ENCODE results near the gene DOC2B. TPM values are rescaled to one million over a fixed set of nuclear protein-coding genes. Genes with fewer than 3 reads are reported as not detected.

The DOC2B gene
- total and polyA plus RNA-seq, 5 donors from 2014 or later = not detected

GRCh38 chr17:155576-155975 lies 25.9 kb downstream of the DOC2B start:
- no peaks in the 10 kb centered on the region for H3K36me3 Mint-ChIP-seq
- Histone ChIP-seq H3K4me1 (ENCODE audit: control insufficient read depth, insufficient read depth, low read length, poor library complexity, severe bottlenecking) (no peaks in the 10 kb centered on the region), H3K4me3 (ENCODE audit: low read depth, low read length) (no peak overlapping the region), H3K9me3 (ENCODE audit: control insufficient read depth in 2 of 2, low read length in 2 of 2) (no peaks in the 10 kb centered on the region), H3K36me3 (ENCODE audit: control insufficient read depth, insufficient read depth, low read length) (no peaks in the 10 kb centered on the region), H3K27ac (ENCODE audit: insufficient read depth, low read length, poor library complexity, severe bottlenecking) (no peak overlapping the region), H3K27me3 (ENCODE audit: control insufficient read depth, insufficient read depth, low read length) (no peaks in the 10 kb centered on the region)
- H3K9me3 Mint-ChIP-seq = no peaks in the 10 kb centered on the region
- no peak overlapping the region for H3K27ac Mint-ChIP-seq
- H3K4me1 Mint-ChIP-seq = no peaks in the 10 kb centered on the region
- no peak overlapping the region for H3K4me3 Mint-ChIP-seq
- DNase-seq (no peak), ATAC-seq (ENCODE audit: low read depth in 2 of 2) (no peak)
- H3K27me3 Mint-ChIP-seq = no peaks in the 10 kb centered on the region

- no peak for ATAC-seq (ENCODE audit: low read depth in 2 of 2)
- Histone ChIP-seq H3K4me3 (ENCODE audit: low read depth, low read length) (no peak overlapping the region), H3K36me3 (ENCODE audit: control insufficient read depth, insufficient read depth, low read length) (no peaks in the 10 kb centered on the region), H3K27ac (ENCODE audit: insufficient read depth, low read length, poor library complexity, severe bottlenecking) (no peak overlapping the region), H3K9me3 (ENCODE audit: control insufficient read depth in 2 of 2, low read length in 2 of 2) (no peaks in the 10 kb centered on the region), H3K27me3 (ENCODE audit: control insufficient read depth, insufficient read depth, low read length) (no peaks in the 10 kb centered on the region), H3K4me1 (ENCODE audit: control insufficient read depth, insufficient read depth, low read length, poor library complexity, severe bottlenecking) (no peaks in the 10 kb centered on the region)
- Mint-ChIP-seq H3K4me3 (no peak overlapping the region), H3K9me3 (no peaks in the 10 kb centered on the region), H3K27me3 (no peaks in the 10 kb centered on the region), H3K4me1 (no peaks in the 10 kb centered on the region), H3K27ac (peak overlapping the region in 1 of 3 donors; percentile 10), H3K36me3 (no peaks in the 10 kb centered on the region)
- DNase-seq = no peak
Observed at GRCh38 chr17:153851-154250, 27.6 kb downstream of the DOC2B start.

DNA sequence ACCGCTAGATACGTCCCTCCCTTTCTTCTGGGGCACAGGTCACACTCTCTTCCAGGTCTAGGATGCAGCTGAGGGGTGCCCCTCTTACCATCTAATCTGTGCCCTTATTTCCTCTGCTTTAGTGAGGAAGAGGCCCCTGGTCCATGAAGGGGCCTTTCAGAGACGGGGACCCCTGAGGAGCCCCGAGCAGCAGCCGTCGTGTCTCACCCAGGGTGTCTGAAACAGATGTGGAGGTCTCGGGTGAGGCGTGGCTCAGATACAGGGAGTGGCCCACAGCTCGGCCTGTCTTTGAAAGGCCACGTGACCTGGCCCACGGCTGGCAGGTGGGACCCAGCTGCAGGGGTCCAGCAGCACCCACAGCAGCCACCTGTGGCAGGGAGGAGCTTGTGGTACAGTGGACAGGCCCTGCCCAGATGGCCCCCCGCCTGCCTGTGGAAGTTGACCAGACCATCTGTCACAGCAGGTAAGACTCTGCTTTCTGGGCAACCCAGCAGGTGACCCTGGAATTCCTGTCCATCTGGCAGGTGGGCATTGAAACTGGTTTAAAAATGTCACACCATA lies 28.5 kb downstream of the DOC2B start:
- H3K9me3 Mint-ChIP-seq = no peaks in the 10 kb centered on the region
- no peaks in the 10 kb centered on the region for H3K4me1 Mint-ChIP-seq
- ATAC-seq (ENCODE audit: low read depth in 2 of 2) = no peak
- H3K27me3 Mint-ChIP-seq = no peaks in the 10 kb centered on the region
- no peaks in the 10 kb centered on the region for H3K36me3 ChIP-seq (ENCODE audit: control insufficient read depth, insufficient read depth, low read length)
- DNase-seq = no peak
- no peak overlapping the region for H3K27ac Mint-ChIP-seq
- no peak overlapping the region for H3K4me3 ChIP-seq (ENCODE audit: low read depth, low read length)
- no peaks in the 10 kb centered on the region for H3K36me3 Mint-ChIP-seq
- no peak overlapping the region for H3K4me3 Mint-ChIP-seq
- H3K27ac ChIP-seq (ENCODE audit: insufficient read depth, low read length, poor library complexity, severe bottlenecking) = no peak overlapping the region
- H3K4me1 ChIP-seq (ENCODE audit: control insufficient read depth, insufficient read depth, low read length, poor library complexity, severe bottlenecking) = no peaks in the 10 kb centered on the region
- no peaks in the 10 kb centered on the region for H3K9me3 ChIP-seq (ENCODE audit: control insufficient read depth in 2 of 2, low read length in 2 of 2)
- no peaks in the 10 kb centered on the region for H3K27me3 ChIP-seq (ENCODE audit: control insufficient read depth, insufficient read depth, low read length)

DNA sequence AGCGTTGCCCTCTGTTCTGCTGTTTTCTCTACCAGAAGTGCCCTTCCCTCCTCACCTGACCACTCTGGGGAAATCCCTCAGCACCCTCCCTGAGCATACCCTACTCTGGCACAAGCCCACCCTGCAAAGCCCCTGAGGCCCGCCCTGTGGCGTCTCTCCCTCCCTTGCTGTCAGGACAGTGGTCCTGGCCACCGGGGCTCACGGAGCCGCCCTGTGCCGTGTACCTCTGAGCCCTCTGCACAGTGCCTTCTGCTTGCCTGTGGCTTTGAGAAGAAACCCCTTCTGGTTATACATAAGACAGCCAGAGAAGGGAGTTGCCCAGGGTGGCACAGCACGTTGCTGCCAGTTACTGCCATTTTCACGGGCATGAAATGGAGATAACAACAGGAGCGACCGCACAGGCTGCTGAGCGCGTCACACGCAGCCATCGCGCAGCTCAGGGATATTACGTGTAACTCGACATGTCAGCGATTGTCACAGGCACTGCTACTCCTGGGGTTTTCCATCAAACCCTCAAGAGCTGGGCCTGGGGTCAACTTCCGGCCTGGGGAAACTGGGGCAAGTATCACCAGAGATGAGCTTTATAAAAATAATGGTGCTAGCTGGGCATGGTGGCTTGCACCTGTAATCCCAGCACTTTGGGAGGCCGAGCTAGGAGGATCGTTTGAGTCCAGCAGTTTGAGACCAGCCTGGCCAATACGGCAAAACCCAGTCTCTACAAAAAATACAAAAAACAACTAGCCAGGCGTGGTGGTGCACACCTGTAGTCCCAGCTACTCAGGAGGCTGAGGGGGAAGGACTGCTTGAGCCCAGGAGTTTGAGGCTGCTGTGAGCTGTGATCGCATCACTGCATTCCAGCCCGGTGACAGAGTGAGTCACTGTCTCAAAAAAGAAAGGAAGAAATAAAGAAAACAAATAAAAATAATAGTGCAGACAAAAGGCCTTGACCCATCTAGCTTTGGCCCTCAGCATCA lies 29.3 kb downstream of the DOC2B start:
- Mint-ChIP-seq H3K27me3 (no peaks in the 10 kb centered on the region), H3K36me3 (no peaks in the 10 kb centered on the region), H3K9me3 (no peaks in the 10 kb centered on the region), H3K4me1 (no peaks in the 10 kb centered on the region), H3K27ac (no peak overlapping the region), H3K4me3 (no peak overlapping the region)
- DNase-seq (no peak), ATAC-seq (ENCODE audit: low read depth in 2 of 2) (no peak)
- Histone ChIP-seq H3K27me3 (ENCODE audit: control insufficient read depth, insufficient read depth, low read length) (no peaks in the 10 kb centered on the region), H3K4me1 (ENCODE audit: control insufficient read depth, insufficient read depth, low read length, poor library complexity, severe bottlenecking) (no peaks in the 10 kb centered on the region), H3K27ac (ENCODE audit: insufficient read depth, low read length, poor library complexity, severe bottlenecking) (no peak overlapping the region), H3K4me3 (ENCODE audit: low read depth, low read length) (no peak overlapping the region), H3K36me3 (ENCODE audit: control insufficient read depth, insufficient read depth, low read length) (no peaks in the 10 kb centered on the region), H3K9me3 (ENCODE audit: control insufficient read depth in 2 of 2, low read length in 2 of 2) (no peaks in the 10 kb centered on the region)

- ATAC-seq (ENCODE audit: low read depth in 2 of 2) (no peak), DNase-seq (no peak)
- H3K4me1 ChIP-seq (ENCODE audit: control insufficient read depth, insufficient read depth, low read length, poor library complexity, severe bottlenecking) = no peaks in the 10 kb centered on the region
- Mint-ChIP-seq H3K27ac (no peak overlapping the region), H3K36me3 (no peaks in the 10 kb centered on the region), H3K4me1 (no peaks in the 10 kb centered on the region), H3K27me3 (no peaks in the 10 kb centered on the region), H3K9me3 (no peaks in the 10 kb centered on the region), H3K4me3 (no peak overlapping the region)
- no peak overlapping the region for H3K27ac ChIP-seq (ENCODE audit: insufficient read depth, low read length, poor library complexity, severe bottlenecking)
- no peaks in the 10 kb centered on the region for H3K27me3 ChIP-seq (ENCODE audit: control insufficient read depth, insufficient read depth, low read length)
- no peaks in the 10 kb centered on the region for H3K36me3 ChIP-seq (ENCODE audit: control insufficient read depth, insufficient read depth, low read length)
- no peaks in the 10 kb centered on the region for H3K9me3 ChIP-seq (ENCODE audit: control insufficient read depth in 2 of 2, low read length in 2 of 2)
- no peak overlapping the region for H3K4me3 ChIP-seq (ENCODE audit: low read depth, low read length)
Observed at GRCh38 chr17:151004-151403, 30.4 kb downstream of the DOC2B start.

GRCh38 chr17:149897-150584 lies 31.4 kb downstream of the DOC2B start:
- no peaks in the 10 kb centered on the region for H3K36me3 Mint-ChIP-seq
- H3K9me3 ChIP-seq (ENCODE audit: control insufficient read depth in 2 of 2, low read length in 2 of 2) = no peaks in the 10 kb centered on the region
- ATAC-seq (ENCODE audit: low read depth in 2 of 2) (no peak), DNase-seq (no peak)
- no peak overlapping the region for H3K27ac ChIP-seq (ENCODE audit: insufficient read depth, low read length, poor library complexity, severe bottlenecking)
- no peaks in the 10 kb centered on the region for H3K4me1 ChIP-seq (ENCODE audit: control insufficient read depth, insufficient read depth, low read length, poor library complexity, severe bottlenecking)
- H3K4me3 Mint-ChIP-seq = no peak overlapping the region
- H3K4me3 ChIP-seq (ENCODE audit: low read depth, low read length) = no peak overlapping the region
- H3K4me1 Mint-ChIP-seq = no peaks in the 10 kb centered on the region
- no peak overlapping the region for H3K27ac Mint-ChIP-seq
- H3K27me3 Mint-ChIP-seq = no peaks in the 10 kb centered on the region
- H3K9me3 Mint-ChIP-seq = no peaks in the 10 kb centered on the region
- H3K27me3 ChIP-seq (ENCODE audit: control insufficient read depth, insufficient read depth, low read length) = no peaks in the 10 kb centered on the region
- no peaks in the 10 kb centered on the region for H3K36me3 ChIP-seq (ENCODE audit: control insufficient read depth, insufficient read depth, low read length)

GRCh38 chr17:149231-149630 lies 32.2 kb downstream of the DOC2B start:
- no peak overlapping the region for H3K27ac Mint-ChIP-seq
- no peaks in the 10 kb centered on the region for H3K27me3 Mint-ChIP-seq
- H3K36me3 Mint-ChIP-seq = no peaks in the 10 kb centered on the region
- Histone ChIP-seq H3K27me3 (ENCODE audit: control insufficient read depth, insufficient read depth, low read length) (no peaks in the 10 kb centered on the region), H3K4me1 (ENCODE audit: control insufficient read depth, insufficient read depth, low read length, poor library complexity, severe bottlenecking) (no peaks in the 10 kb centered on the region), H3K36me3 (ENCODE audit: control insufficient read depth, insufficient read depth, low read length) (no peaks in the 10 kb centered on the region), H3K9me3 (ENCODE audit: control insufficient read depth in 2 of 2, low read length in 2 of 2) (no peaks in the 10 kb centered on the region), H3K27ac (ENCODE audit: insufficient read depth, low read length, poor library complexity, severe bottlenecking) (no peak overlapping the region), H3K4me3 (ENCODE audit: low read depth, low read length) (no peak overlapping the region)
- H3K9me3 Mint-ChIP-seq = no peaks in the 10 kb centered on the region
- no peak overlapping the region for H3K4me3 Mint-ChIP-seq
- no peak for DNase-seq
- no peaks in the 10 kb centered on the region for H3K4me1 Mint-ChIP-seq
- ATAC-seq (ENCODE audit: low read depth in 2 of 2) = no peak

Measured in CD4-positive, CD25-positive, alpha-beta regulatory T cell (primary cell).